Measurements from ENCODE around the gene BTBD9.
"Not testable (repeated sequence)": the region's sequence is repeated elsewhere in the genome, so short reads cannot be mapped to it uniquely, and the experiment has no call there.

Gene BTBD9

GRCh38 chr6:38436726-38437465 is 202.8 kb downstream of the BTBD9 start:
- FAIRE-seq, result no peak
- TF ChIP-seq, protein P1, sequence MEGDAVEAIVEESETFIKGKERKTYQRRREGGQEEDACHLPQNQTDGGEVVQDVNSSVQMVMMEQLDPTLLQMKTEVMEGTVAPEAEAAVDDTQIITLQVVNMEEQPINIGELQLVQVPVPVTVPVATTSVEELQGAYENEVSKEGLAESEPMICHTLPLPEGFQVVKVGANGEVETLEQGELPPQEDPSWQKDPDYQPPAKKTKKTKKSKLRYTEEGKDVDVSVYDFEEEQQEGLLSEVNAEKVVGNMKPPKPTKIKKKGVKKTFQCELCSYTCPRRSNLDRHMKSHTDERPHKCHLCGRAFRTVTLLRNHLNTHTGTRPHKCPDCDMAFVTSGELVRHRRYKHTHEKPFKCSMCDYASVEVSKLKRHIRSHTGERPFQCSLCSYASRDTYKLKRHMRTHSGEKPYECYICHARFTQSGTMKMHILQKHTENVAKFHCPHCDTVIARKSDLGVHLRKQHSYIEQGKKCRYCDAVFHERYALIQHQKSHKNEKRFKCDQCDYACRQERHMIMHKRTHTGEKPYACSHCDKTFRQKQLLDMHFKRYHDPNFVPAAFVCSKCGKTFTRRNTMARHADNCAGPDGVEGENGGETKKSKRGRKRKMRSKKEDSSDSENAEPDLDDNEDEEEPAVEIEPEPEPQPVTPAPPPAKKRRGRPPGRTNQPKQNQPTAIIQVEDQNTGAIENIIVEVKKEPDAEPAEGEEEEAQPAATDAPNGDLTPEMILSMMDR (IDR thresholded peaks at IDR 0.05; ENCODE audit: insufficient read depth, missing control alignments), result no peak
- DNase-seq (ENCODE audit: insufficient read length, low spot score), result no peak

DNA sequence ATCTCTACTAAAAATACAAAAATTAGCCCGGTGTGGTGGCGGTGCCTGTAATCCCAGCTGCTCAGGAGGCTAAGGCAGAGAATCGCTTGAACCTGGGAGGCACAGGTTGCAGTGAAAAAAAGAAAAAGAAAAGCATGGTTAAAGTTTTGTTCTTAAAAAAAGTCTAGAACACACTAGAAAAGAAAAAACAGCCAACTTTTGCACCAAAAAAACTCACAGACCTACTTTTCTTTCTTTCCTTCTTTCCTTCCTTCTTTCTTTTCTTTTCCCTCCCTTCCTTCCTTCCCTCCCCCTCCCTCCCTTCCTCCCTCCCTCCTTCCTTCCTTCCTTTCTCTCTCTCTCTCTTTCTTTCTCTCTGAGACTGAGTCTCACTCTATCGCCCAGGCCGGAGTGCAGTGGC is 204.4 kb downstream of the BTBD9 start:
- TF ChIP-seq, protein P1 (IDR thresholded peaks at IDR 0.05; ENCODE audit: insufficient read depth, missing control alignments), result no peak
- FAIRE-seq, result no peak
- DNase-seq (ENCODE audit: insufficient read length, low spot score), result no peak

- DNase-seq (ENCODE audit: insufficient read length, low spot score), result no peak
- TF ChIP-seq, protein P1 (IDR thresholded peaks at IDR 0.05; ENCODE audit: insufficient read depth, missing control alignments), result no peak
- no peak for FAIRE-seq
Measured at GRCh38 chr6:38434051-38434450, 205.7 kb downstream of the BTBD9 start.

DNA sequence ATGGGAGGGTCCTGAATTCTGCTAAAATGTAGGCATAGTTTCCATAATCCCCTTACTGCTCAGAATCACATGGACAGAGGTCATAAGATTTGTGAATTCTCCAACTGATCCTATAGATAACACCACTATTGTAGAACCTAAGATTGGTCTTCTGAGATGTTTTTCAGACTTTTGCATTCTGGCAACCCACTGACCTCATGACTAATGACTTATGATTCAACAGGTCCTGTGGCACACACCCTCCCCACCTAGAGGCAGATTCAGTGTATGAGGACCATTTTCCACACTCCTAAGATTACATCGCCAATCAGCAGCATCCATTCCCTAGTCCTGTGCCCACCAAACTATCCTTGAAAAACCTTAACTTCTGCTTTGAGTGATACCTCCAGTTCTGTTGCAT is 207.2 kb downstream of the BTBD9 start:
- DNase-seq (ENCODE audit: insufficient read length, low spot score), result no peak
- TF ChIP-seq, protein P1 (IDR thresholded peaks at IDR 0.05; ENCODE audit: insufficient read depth, missing control alignments), result no peak
- no peak for FAIRE-seq

DNA sequence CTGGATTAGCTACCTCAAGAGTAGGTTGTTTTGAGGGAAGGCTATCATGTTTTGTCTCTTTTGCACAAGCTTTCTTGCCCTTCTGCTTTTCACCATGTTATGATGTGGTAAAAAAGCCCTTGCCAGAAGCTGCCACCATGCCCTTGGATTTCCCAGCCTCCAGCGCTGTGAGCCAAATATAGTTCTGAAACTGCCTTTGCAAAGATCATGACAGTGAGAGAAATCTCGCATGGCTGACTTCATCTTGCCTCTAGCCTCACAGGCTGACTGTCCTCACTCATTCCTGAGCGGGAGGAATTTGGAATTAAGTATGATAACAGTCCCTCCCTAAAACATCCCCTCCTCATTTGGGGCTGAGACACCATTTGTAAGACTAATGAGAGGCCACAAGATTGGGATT is 207.7 kb downstream of the BTBD9 start:
- TF ChIP-seq, protein P1 (IDR thresholded peaks at IDR 0.05; ENCODE audit: insufficient read depth, missing control alignments), result no peak
- no peak for DNase-seq (ENCODE audit: insufficient read length, low spot score)
- no peak for FAIRE-seq

DNA sequence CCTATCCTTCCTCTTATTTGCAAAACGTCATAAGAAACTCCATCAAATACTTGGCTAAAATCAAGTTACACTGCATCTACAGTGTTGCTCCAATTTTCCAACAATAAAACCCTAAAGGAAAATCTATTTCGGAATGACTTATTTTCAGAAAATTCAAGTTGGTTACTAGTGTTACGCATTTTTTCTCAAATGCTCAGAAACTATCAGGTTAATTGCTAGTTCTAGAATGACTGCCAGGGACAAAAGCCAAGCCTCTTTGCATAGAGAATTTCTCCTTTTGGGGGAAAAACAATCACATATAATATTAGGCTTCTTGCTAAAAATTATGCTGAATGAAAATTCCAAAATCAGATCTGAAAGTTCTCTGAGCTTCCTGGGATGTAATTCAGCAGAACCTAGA is 210.2 kb downstream of the BTBD9 start:
- DNase-seq (ENCODE audit: insufficient read length, low spot score) (no peak), FAIRE-seq (no peak)
- TF ChIP-seq, protein P1 (IDR thresholded peaks at IDR 0.05; ENCODE audit: insufficient read depth, missing control alignments), result no peak

- TF ChIP-seq, protein P1 (IDR thresholded peaks at IDR 0.05; ENCODE audit: insufficient read depth, missing control alignments), result no peak
- FAIRE-seq (no peak), DNase-seq (ENCODE audit: insufficient read length, low spot score) (no peak)
Measured at GRCh38 chr6:38427492-38428210, 212.1 kb downstream of the BTBD9 start.

DNA sequence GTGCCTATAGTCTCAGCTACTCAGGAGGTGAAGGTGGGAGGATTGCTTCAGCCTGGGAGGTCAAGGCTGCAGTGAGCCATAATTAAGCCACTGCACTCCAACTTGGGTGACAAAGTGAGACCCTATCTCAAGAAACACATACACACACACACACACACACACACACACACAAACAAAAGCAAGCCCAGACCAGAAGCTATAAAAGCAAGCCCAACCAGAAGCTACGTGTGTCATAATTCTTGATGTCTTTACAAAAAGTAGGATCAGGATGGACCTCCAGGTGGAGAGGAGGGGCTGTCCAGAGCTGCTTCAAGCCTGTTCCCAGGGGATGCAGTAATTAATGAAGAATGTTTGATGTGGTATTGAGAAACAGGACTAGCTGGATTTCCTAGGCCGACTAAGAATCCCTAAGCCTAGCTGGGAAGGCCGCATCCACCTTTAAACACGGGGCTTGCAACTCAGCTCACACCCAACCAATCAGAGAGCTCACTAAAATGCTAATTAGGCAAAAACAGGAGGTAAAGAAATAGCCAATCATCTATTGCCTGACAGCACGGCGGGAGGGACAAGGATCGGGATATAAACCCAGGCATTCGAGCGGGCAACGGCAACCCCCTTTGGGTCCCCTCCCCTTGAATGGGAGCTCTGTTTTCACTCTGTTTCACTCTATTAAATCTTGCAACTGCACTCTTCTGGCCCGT is 213.8 kb downstream of the BTBD9 start:
- DNase-seq (ENCODE audit: insufficient read length, low spot score); FAIRE-seq: not testable (repeated sequence)
